HS-5 (cell line): ENCODE results near the gene GPR146.

Source experiments
- DNase-seq: peaks from one replicate; pipeline ENCODE4 v3.0.0-alpha.2; 2012; ENCODE audit warnings: low read depth

The GPR146 gene

DNA sequence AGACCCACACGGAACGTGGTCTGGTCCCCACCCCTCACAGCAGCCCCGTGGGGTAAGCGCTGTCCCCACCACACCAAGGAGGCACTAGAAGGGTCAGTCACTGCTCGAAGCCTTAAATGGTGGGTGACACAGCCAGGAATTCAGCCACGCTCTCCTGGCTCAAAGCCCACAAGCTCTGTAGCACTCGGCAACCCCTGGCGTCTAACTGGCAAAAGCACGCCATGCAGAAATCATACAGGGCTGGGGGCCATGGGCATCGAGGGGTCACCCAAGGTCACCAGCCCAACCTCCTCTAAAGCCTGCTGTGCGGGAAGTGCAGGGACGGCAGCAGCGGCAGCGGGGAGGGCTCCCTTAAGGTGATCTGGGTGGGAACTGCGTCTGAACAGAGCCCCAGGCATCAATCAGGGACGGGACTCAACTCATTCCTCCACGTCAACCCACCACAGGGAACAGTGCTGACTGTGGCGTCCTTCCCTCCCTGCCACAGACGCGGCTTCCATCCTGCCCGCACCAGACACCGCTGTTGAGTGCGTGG is 51.3 kb downstream of the GPR146 start:
- DNase-seq = no peak

DNA sequence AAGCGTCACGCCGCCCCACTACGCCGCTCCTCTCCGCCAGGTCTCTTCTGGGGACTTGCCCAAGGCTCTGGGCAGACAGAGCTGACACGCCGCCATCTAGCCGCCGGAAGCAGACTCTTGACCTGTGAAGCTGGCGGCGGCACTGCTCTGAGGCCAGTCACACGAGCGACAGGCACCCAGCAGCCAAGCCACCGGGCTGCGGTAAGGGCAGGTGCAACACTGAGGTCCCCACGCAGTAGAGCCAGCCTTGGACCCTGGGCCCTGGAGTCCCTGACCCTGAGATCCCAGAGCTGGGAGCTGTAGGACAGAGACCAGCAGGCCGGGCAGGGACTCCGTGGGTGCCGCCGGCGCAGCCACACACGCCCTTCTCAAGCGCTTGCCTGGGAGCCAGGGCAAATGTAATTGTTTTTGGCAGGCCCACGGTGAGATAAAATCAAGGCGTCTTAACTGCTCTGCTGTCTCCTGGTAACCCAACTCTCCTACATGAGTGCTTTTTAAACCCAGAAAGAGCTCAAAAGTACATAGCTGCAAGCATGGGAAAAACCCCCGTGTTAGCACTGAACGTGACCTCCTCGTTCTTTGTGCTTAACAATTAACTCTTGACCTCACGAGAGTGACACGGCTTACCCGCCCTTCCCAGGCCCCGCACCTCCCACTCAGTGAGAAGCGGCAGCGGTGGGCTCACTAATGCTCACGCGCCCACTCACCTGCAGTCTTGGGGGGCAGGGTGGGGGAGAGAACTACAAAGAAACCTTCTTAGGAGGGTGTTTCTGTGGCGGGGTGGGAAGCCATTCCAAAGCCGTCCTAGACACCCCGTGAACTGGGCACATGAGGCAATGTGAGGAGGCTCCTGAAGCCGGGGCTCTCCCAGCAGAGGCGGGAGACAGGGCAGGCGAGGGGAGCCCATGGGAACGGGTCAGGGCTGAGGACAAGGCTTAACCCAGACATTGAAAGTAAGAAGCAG is 52.1 kb downstream of the GPR146 start:
- DNase-seq = no peak

GRCh38 chr7:1097120-1097504 is 52.8 kb downstream of the GPR146 start:
- DNase-seq = no peak

DNA sequence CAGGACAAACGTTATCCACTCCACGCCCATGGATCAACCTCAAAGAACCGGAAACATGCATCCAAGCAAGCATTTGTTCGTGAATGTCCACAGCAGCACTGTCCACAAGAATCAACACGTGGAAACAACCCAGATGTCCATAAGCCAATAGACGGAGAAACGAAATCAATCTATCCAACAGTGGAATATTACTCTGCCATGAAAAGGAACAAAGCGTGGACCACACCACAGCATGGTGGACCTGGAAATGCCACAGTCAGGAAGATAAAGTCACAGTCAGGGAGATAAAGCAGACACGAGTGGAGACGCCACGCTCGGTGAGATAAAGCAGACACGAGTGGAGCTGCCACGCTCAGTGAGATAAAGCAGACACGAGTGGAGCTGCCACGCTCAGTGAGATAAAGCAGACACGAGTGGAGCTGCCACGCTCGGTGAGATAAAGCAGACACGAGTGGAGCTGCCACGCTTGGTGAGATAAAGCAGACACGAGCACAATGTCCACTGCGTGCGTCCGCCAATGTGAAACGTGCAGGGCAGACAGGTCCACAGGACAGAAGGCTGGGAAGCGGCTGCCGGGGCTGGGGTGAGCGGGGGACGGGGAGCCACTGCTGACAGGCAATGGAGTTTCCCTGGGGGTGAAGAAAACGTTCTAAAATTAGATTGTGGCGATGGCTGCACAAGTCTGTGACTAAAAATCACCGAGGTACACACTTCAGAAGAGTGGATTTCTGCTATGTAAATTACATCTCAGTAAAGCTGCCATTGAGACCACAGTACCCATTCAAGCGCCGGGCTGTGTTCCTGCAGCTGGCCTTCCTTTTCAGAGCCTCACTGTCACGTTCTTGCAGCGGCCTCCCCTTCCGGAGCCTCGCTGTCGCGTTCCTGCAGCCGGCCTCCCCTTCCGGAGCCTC is 54.2 kb downstream of the GPR146 start:
- no peak for DNase-seq

DNA sequence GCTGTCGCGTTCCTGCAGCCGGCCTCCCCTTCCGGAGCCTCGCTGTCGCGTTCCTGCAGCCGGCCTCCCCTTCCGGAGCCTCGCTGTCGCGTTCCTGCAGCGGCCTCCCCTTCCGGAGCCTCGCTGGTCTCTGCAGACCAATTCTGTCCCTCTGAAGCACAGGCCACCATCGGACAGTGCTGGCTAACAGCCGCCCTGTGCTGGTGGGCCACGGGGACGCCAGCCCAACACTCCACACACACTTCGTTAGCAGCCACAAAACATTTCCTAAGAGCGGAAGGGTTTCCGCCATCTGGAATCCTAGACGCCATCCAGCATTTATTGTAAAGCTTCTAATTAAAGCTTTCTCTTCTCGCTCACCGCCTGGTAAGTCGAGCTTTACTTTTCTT is 54.8 kb downstream of the GPR146 start:
- no peak for DNase-seq

DNA sequence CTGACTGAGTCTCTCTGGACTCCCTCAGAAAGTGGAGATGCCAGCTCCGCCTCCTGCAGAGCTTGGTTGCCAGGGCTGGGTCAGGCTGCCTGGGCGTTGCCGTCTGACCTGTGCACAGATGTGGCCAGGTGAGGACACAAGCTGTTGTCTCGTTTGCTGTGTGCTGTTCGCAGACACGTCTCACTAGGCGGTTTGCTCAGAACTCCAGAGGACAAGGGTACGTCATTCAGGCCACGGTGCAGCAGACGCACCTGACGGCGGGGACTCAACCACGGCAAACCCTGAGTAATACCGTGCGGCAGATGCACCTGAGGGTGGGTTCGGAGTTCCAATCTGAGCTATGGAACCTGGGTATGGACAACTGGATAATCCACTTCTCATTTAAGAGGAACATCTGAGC is 55.3 kb downstream of the GPR146 start:
- no peak for DNase-seq

GRCh38 chr7:1100386-1100785 is 56.0 kb downstream of the GPR146 start:
- no peak for DNase-seq

- no peak for DNase-seq
Observed at GRCh38 chr7:1100834-1101562, 56.7 kb downstream of the GPR146 start.

DNA sequence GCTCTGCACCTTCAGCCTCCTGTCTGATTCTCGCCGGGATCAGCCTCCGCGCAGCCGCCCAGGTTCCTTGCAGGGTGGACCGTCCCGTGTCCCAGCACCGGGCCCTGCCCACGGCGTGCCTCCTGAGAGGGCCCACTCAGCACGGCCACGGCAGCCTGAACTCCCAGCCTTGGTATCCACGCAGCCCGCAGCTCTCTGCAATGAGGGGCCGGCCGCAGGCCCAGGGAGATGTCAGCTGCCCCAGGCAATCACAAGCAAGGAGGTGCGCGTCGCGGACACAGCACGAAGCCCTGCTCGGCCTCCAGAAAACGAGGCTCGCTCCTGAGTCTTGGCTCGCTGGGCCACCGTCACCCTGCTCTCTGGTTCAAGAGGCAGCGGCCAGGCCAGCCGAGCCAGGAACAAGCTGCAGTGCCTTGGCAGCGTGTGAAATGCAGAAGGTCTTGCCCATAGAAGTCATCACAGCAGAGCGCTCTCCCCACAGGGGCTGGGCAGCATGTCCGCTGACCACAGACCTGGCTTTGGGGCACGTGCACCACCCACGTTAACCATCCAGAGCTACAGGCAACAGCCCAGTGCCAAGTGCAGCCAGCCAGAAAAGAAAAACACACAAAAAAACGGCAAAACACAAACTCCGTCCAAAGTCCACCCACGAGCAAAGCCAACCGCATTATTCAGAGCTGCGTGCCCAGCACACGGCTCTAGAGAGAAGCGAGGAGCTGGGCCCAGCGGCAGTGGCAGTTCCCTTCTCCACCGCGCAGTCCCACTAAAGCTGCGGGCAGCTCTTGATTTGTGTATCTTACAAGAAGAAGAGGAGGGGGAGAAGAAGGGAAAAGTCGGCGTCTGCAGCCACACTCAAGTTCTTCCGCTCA is 57.5 kb downstream of the GPR146 start:
- no peak for DNase-seq

GRCh38 chr7:1103009-1103788 is 58.9 kb downstream of the GPR146 start:
- DNase-seq = no peak

DNA sequence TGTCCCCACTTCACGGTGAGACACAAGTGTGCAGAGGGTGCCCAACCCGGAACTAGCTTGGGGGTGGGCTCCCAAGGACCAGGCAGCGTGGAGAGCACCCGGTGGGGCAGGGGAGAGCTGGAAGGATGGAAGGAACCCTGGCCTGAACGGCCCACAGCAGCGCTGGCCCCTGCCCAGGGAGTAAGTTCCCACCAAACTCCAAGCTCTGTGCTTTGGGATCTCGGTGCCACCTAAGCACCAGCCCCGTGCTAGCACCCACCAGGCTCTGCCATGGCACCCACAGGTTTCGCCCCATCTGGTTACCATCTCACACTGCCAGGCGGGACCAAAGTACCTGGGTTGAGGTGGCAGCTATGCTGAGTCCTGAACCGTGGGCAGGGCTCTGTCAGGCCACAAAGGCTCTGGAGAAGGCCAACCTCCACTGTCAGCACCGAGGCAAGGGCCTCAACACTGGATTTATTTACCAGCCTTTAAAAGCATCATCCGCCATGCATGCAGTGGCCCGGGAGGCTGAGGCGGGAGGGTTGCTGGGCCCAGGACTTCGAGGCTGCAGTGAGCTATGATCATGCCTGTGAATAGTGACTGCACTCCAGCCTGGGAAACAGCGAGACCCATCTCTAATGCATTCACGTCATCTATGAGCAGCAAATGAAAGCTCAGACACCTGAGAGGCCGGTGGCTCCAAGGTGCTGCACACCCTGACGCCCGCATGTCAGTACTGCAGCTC is 59.6 kb downstream of the GPR146 start:
- DNase-seq = no peak

DNA sequence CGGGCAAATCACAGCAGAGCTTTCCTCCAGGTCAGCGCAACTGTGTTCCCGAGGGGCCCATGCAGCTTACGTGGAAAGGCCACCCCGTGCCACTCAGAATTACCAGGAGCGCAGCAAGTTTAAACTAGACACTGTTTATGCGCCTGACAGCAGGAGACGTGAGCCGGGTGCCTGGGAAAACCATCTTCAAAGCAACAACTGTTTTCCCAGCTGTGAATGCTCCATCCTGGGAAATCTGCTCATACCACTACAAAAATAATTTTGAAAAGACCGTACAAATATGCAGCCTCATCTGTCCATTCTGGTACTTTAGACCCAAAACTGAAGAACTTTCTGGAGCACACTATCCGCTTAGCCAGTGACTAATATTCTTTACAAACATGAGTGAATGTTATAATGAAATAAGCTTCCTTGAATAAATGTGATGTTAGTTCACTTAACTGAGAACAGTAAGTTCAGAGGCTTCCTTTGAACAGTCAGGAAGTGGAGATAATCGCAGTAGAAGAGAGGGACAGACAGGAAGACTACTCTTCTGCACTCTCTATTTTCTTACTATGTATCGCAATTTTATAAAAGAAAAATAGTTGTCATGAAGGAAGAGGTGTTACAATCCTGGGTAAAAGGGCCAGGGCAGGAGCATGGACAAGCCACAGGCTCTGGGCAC is 60.3 kb downstream of the GPR146 start:
- no peak for DNase-seq

GRCh38 chr7:1105189-1105588 is 60.8 kb downstream of the GPR146 start:
- no peak for DNase-seq

GRCh38 chr7:1106063-1106792 is 61.9 kb downstream of the GPR146 start:
- no peak for DNase-seq

DNA sequence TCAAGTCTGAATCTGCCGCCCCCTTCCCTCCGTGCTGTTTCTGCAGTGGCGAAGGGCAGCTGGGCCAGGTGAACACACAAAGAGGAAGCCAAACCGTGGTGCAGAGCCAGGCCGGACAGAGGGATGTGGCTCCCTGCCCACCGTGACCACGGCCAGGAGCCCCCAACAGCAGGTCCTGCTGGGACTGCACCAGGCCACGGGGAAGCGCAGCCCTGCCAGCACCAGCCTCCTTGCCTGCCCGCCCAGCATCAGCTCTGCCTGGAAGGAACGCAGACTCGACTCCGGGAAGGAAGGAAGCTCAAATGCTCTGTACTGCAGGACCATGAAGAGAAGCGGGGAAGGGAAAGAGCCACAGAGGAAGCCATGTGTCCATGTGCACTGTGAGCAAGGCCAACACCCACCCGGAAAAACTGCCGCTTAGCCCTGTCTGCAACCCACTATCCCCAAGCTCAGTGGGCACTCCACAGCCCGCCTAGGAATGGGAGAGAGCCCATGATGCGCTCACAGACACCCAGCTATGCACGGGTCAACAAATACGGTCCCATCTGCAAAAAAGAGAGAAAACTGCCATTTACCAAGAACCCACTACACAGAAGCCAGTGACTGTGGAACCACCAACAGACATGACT is 62.6 kb downstream of the GPR146 start:
- no peak for DNase-seq

DNA sequence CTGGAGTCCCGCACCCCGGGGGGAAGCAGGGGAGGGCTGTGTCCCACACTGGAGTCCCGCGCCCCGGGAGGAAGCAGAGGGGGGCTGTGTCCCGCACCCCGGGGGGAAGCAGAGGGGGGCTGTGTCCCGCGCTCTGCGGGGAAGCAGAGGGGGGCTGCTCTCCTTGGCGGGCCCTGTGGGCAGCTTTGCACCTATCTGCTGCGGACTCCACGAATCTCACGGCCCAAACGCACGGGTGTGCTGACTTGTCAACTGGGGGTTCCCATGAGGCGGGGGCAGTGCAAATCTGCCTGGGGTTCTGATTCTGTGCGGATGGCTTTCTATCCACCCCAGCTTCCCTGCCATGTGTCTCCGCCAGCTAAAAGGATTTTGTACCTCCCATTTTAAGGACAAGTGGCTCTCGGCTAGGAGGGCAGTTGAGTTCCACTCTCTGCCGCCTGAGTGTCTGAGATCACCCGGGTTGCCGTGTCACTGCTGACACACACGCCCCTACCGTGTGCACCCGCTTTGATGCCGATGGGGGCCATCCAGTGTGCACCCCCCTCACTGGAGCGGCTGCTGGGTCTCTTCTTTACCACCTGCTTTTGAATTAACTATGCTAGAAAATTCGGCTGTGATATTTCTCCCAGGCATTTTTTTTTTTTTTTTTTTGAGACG is 64.0 kb downstream of the GPR146 start:
- no peak for DNase-seq
